GM23338 (cell line): ENCODE results near the gene TMEM213. TPM values are rescaled to one million over a fixed set of nuclear protein-coding genes. Genes with fewer than 3 reads are reported as not detected.

Experiments
- ATAC-seq: fragments of 200-7000 bp; cut with Tn5 transposase; 3 replicates; pipeline ENCODE4 v1.9.1; 2020
- DNase-seq: peaks from one replicate; pipeline ENCODE4 v3.0.0-alpha.2; 2015; ENCODE audit warnings: low spot score
- H2AFZ ChIP-seq: fragments of 200-600 bp; sonication (generic); 2 replicates; pipeline ENCODE4 v1.8.0; 2016; ENCODE audit warnings: antibody characterized with exemption, mild to moderate bottlenecking, moderate library complexity
- H3F3A ChIP-seq: fragments of 200-600 bp; sonication (generic); replicated peaks from 2 replicates; pipeline ENCODE4 v1.8.0; 2017; ENCODE audit warnings: antibody characterized with exemption, mixed run types, low read depth
- H3K27ac ChIP-seq: fragments of 200-600 bp; sonication (generic); 2 replicates; pipeline ENCODE4 v1.6.1; 2016; ENCODE audit warnings: low read depth
- H3K27me3 ChIP-seq: fragments of 200-600 bp; sonication (generic); 2 replicates; pipeline ENCODE4 v1.8.0; 2016; ENCODE audit warnings: mild to moderate bottlenecking, mixed run types, moderate library complexity; ENCODE audit not compliant: insufficient read depth
- H3K36me3 ChIP-seq: fragments of 200-600 bp; sonication (generic); 2 replicates; pipeline ENCODE4 v1.8.0; 2016; ENCODE audit warnings: mild to moderate bottlenecking; ENCODE audit not compliant: insufficient read depth
- H3K4me1 ChIP-seq: fragments of 200-600 bp; sonication (generic); 2 replicates; pipeline ENCODE4 v1.8.0; 2016; ENCODE audit warnings: mild to moderate bottlenecking, moderate library complexity; ENCODE audit not compliant: insufficient read depth
- H3K4me2 ChIP-seq: fragments of 200-600 bp; sonication (generic); 2 replicates; pipeline ENCODE4 v1.7.1; 2017; ENCODE audit warnings: mixed run types
- H3K4me3 ChIP-seq: fragments of 200-600 bp; sonication (generic); 2 replicates; pipeline ENCODE4 v1.6.1; 2016; ENCODE audit warnings: mixed run types
- H3K79me2 ChIP-seq: fragments of 200-600 bp; sonication (generic); replicated peaks from 2 replicates; pipeline ENCODE4 v1.8.0; 2017; ENCODE audit warnings: mild to moderate bottlenecking; ENCODE audit not compliant: insufficient read depth
- H3K9me2 ChIP-seq: fragments of 200-600 bp; sonication (generic); 2 replicates; pipeline ENCODE4 v1.8.0; 2017; ENCODE audit not compliant: insufficient read depth
- H4K20me1 ChIP-seq: fragments of 200-600 bp; sonication (generic); replicated peaks from 2 replicates; pipeline ENCODE4 v1.8.0; 2017; ENCODE audit warnings: mild to moderate bottlenecking; ENCODE audit not compliant: insufficient read depth
- H3K27ac Mint-ChIP-seq: 2 replicates; pipeline ENCODE4 v1.8.0; 2020; ENCODE audit warnings: inconsistent platforms, mild to moderate bottlenecking, moderate library complexity, mixed read lengths
- H3K27me3 Mint-ChIP-seq: 3 replicates; pipeline ENCODE4 v1.8.0; 2022; ENCODE audit warnings: low read depth, mild to moderate bottlenecking, moderate library complexity, mixed read lengths, inconsistent platforms; ENCODE audit not compliant: insufficient read depth, poor library complexity
- H3K36me3 Mint-ChIP-seq: 3 replicates; pipeline ENCODE4 v1.8.0; 2021; ENCODE audit warnings: low read depth, mild to moderate bottlenecking, inconsistent platforms, moderate library complexity, mixed read lengths
- H3K4me1 Mint-ChIP-seq: 3 replicates; pipeline ENCODE4 v1.8.0; 2020; ENCODE audit warnings: mild to moderate bottlenecking, inconsistent platforms, mixed read lengths
- H3K4me3 Mint-ChIP-seq: 3 replicates; pipeline ENCODE4 v1.8.0; 2021; ENCODE audit warnings: moderate library complexity, mild to moderate bottlenecking, inconsistent platforms, mixed read lengths
- H3K9me3 Mint-ChIP-seq: 3 replicates; pipeline ENCODE4 v1.8.0; 2020; ENCODE audit warnings: moderate library complexity, mild to moderate bottlenecking, inconsistent platforms, mixed read lengths
- EZH2 ChIP-seq: fragments of 200-600 bp; sonication (generic); IDR thresholded peaks from one replicate; pipeline ENCODE4 v1.8.0; 2017; ENCODE audit warnings: antibody characterized with exemption, mild to moderate bottlenecking, low read depth; ENCODE audit not compliant: unreplicated experiment
- EZH2phosphoT487 ChIP-seq: fragments of 200-600 bp; sonication (generic); IDR thresholded peaks from one replicate; pipeline ENCODE4 v1.8.1; 2018; ENCODE audit warnings: antibody characterized with exemption; ENCODE audit not compliant: unreplicated experiment
- JUNB ChIP-seq: IDR thresholded peaks from one replicate; pipeline ENCODE4 v1.6.1; 2016; ENCODE audit warnings: antibody characterized with exemption; ENCODE audit not compliant: unreplicated experiment
- POLR2AphosphoS5 ChIP-seq: IDR thresholded peaks from 2 replicates; pipeline ENCODE4 v1.6.1; 2016; ENCODE audit warnings: antibody characterized with exemption, low read depth
- REST ChIP-seq: IDR thresholded peaks from one replicate; pipeline ENCODE4 v1.6.1; 2018; ENCODE audit warnings: antibody characterized with exemption; ENCODE audit not compliant: unreplicated experiment
- ZNF331 ChIP-seq: fragments of 250-450 bp; sonication (Bioruptor Pico); IDR thresholded peaks from 2 replicates; pipeline ENCODE4 v1.5.0; 2020; ENCODE audit warnings: low read depth, mild to moderate bottlenecking, moderate library complexity
- ZNF462 ChIP-seq: fragments of 250-450 bp; sonication (Bioruptor Pico); IDR thresholded peaks from 2 replicates; pipeline ENCODE4 v1.5.0; 2020; ENCODE audit warnings: mild to moderate bottlenecking, moderate library complexity
- polyA plus RNA-seq: library from polyadenylated mRNA; unstranded; fragments of >200 nt; fragmentation: Nextera tagmentation; extraction: Ambion mirVana; gene quantifications from 2 replicates; pipeline ENCODE4 v1.2.1, GENCODE V29; 2016
- total RNA-seq: library from RNA; depleted of rRNA; stranded (reverse); fragments of >200 nt; shearing (Covaris generic); gene quantifications from 2 replicates; pipeline ENCODE4 v1.2.3, GENCODE V29; 2014

The TMEM213 gene
- total and polyA plus RNA-seq, 2 experiments from 2014 or later = 0.89 TPM; not detected in 1

DNA sequence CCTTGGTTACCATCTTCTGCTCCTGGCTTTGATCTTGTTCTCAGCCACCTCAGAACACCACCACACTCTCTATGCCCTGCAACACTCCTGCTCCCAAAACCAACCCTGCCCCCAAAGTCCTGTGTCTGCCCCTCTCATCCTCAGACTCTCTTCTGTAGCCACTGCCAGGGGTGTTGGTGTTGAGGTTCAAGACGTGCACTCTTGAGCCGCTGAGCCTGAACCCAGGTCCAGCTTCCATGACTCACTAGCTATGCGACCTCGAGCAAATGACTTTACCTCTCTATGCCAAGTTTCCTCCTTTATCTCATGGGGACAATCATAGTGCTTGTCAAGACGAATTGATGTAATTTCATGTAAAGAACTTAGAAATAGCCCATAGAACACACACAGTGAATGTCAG, 1.0 kb downstream of the TMEM213 start (continued):
- TF ChIP-seq REST (no peak), EZH2 (no peak), EZH2phosphoT487 (no peak), ZNF331 (CRISPR knock-in tag) (no peak), JUNB (no peak)

- Histone ChIP-seq H3K9me2 (peaks cover 4% of the 10 kb centered on the region; the same call in 1 of the 2 replicates), H4K20me1 (no peaks in the 10 kb centered on the region), H3K4me2 (no peak overlapping the region), H3K36me3 (no peaks in the 10 kb centered on the region), H3K79me2 (no peaks in the 10 kb centered on the region), H3K4me3 (no peak overlapping the region), H2AFZ (peak overlapping the region; percentile 87; the same call in 1 of the 2 replicates), H3F3A (0 out of 2 replicates have a peak, but pooled peaks cover 4% of the 10 kb centered on the region), H3K27me3 (no peaks in the 10 kb centered on the region), H3K4me1 (peaks cover 15% of the 10 kb centered on the region), H3K27ac (no peak overlapping the region)
- TF ChIP-seq POLR2AphosphoS5 (no peak), REST (no peak), ZNF462 (CRISPR knock-in tag) (no peak)
- Mint-ChIP-seq H3K27ac (no peak overlapping the region), H3K4me1 (peaks cover 25% of the 10 kb centered on the region), H3K9me3 (no peaks in the 10 kb centered on the region; the same call in 2 of the 3 replicates), H3K4me3 (no peak overlapping the region), H3K36me3 (no peaks in the 10 kb centered on the region), H3K27me3 (peaks cover 8% of the 10 kb centered on the region)
- ATAC-seq (no peak), DNase-seq (no peak)
Measured at GRCh38 chr7:138799336-138800000, 1.7 kb downstream of the TMEM213 start.
